Stimulated activated naive CD8-positive, alpha-beta T cell treated with anti-CD3 and anti-CD28 coated beads, Interleukin-15, Interleukin-2, amounts not matched to agents 100 U/mL and 50 U/mL, for 24 hours (primary cell): ENCODE measurements around the gene MINK1.

ENCODE experiments used
- ATAC-seq: fragments of 150-1000 bp; cut with Tn5 transposase; one replicate; pipeline ENCODE4 v1.10.0; 2021
- DNase-seq: peaks from one replicate; pipeline ENCODE4 v3.0.0; 2021

The MINK1 gene

GRCh38 chr17:4933646-4934045 lies 100.5 kb downstream of the MINK1 start:
- no peak for DNase-seq
- ATAC-seq: no peak

GRCh38 chr17:4934173-4934979 lies 101.2 kb downstream of the MINK1 start:
- ATAC-seq: peak; percentile 55
- DNase-seq: no peak

- ATAC-seq: no peak
Measured at GRCh38 chr17:4935650-4936049, 102.5 kb downstream of the MINK1 start.

GRCh38 chr17:4936436-4936835 lies 103.3 kb downstream of the MINK1 start:
- no peak for ATAC-seq
- no peak for DNase-seq

More at GRCh38 chr17:4935650-4936049, 102.5 kb downstream of the MINK1 start:
- no peak for DNase-seq

- ATAC-seq: no peak
- DNase-seq: no peak
Measured at GRCh38 chr17:4937553-4937952, 104.4 kb downstream of the MINK1 start.

GRCh38 chr17:4938069-4938491 lies 104.9 kb downstream of the MINK1 start:
- DNase-seq: no peak
- ATAC-seq: no peak

- DNase-seq (no peak), ATAC-seq (no peak)
Measured at GRCh38 chr17:4938688-4939545, 105.8 kb downstream of the MINK1 start.

GRCh38 chr17:4939546-4939795 lies 106.3 kb downstream of the MINK1 start:
- ATAC-seq (no peak), DNase-seq (no peak)

GRCh38 chr17:4939796-4940554 lies 106.8 kb downstream of the MINK1 start, which contains the start of the genes RNF167 and SLC25A11:
Gene RNF167 (plus strand): TSS chr17:4940268. CDS start chr17:4940910, 642 bp downstream.
Gene SLC25A11 (minus strand): TSS chr17:4940046. CDS start chr17:4939910, 136 bp downstream.
- ATAC-seq: peak; percentile 86
- DNase-seq: peak; percentile 94

GRCh38 chr17:4940555-4941318 lies 107.6 kb downstream of the MINK1 start:
- ATAC-seq (peak; percentile 2), DNase-seq (peak; percentile 68)

GRCh38 chr17:4941319-4941610 lies 108.1 kb downstream of the MINK1 start:
- ATAC-seq (no peak), DNase-seq (no peak)

- ATAC-seq (no peak), DNase-seq (no peak)
Measured at GRCh38 chr17:4942760-4943508, 109.8 kb downstream of the MINK1 start.

- ATAC-seq: peak; percentile 8
- DNase-seq: peak; percentile 61
Measured at GRCh38 chr17:4944163-4944553, 111.0 kb downstream of the MINK1 start.

- DNase-seq: peak; percentile 51
- ATAC-seq: no peak
Measured at GRCh38 chr17:4944554-4945175, 111.5 kb downstream of the MINK1 start.

- DNase-seq (peak; percentile 90), ATAC-seq (peak; percentile 49)
Measured at GRCh38 chr17:4945176-4945943, 112.2 kb downstream of the MINK1 start.

- no peak for ATAC-seq
- DNase-seq: no peak
Measured at GRCh38 chr17:4945944-4946280, 112.8 kb downstream of the MINK1 start.

GRCh38 chr17:4946312-4946976 lies 113.3 kb downstream of the MINK1 start:
- DNase-seq: no peak
- ATAC-seq: no peak

GRCh38 chr17:4947010-4947410 lies 113.9 kb downstream of the MINK1 start:
- DNase-seq (no peak), ATAC-seq (no peak)
